SIG-M5 (cell line): ENCODE data around the gene AFF3.

Source experiments
- DNase-seq: peaks from one replicate; lab custom pipeline; 2025; lab: John Stamatoyannopoulos, UW

Gene AFF3

GRCh38 chr2:99700482-99701398 is 441.6 kb downstream of the AFF3 start:
- DNase-seq: no peak

- no peak for DNase-seq
These were observed 443.5 kb downstream of the AFF3 start for GRCh38 chr2:99698896-99699295.

- no peak for DNase-seq
These were observed 444.4 kb downstream of the AFF3 start for GRCh38 chr2:99697811-99698568.

- DNase-seq: no peak
These were observed 446.5 kb downstream of the AFF3 start for GRCh38 chr2:99695944-99696253.

GRCh38 chr2:99695130-99695943 is 447.1 kb downstream of the AFF3 start:
- no peak for DNase-seq

GRCh38 chr2:99694331-99694730 is 448.1 kb downstream of the AFF3 start:
- DNase-seq: no peak

- no peak for DNase-seq
These were observed 449.6 kb downstream of the AFF3 start for GRCh38 chr2:99692785-99693184.

- DNase-seq: no peak
These were observed 450.5 kb downstream of the AFF3 start for GRCh38 chr2:99691926-99692325.

GRCh38 chr2:99689145-99689742 is 453.1 kb downstream of the AFF3 start:
- DNase-seq: no peak

GRCh38 chr2:99688699-99689098 is 453.7 kb downstream of the AFF3 start:
- no peak for DNase-seq

GRCh38 chr2:99682275-99683060 is 459.9 kb downstream of the AFF3 start:
- no peak for DNase-seq

- DNase-seq: no peak
These were observed 461.4 kb downstream of the AFF3 start for GRCh38 chr2:99680946-99681345.

GRCh38 chr2:99679518-99679917 is 462.9 kb downstream of the AFF3 start:
- DNase-seq: no peak

GRCh38 chr2:99678625-99679024 is 463.8 kb downstream of the AFF3 start:
- DNase-seq: no peak

- DNase-seq: no peak
These were observed 464.6 kb downstream of the AFF3 start for GRCh38 chr2:99677814-99678213.

- no peak for DNase-seq
These were observed 467.2 kb downstream of the AFF3 start for GRCh38 chr2:99675130-99675661.

- no peak for DNase-seq
These were observed 468.3 kb downstream of the AFF3 start for GRCh38 chr2:99674090-99674489.

GRCh38 chr2:99672766-99673350 is 469.5 kb downstream of the AFF3 start:
- no peak for DNase-seq

GRCh38 chr2:99670768-99671734 is 471.3 kb downstream of the AFF3 start:
- DNase-seq: no peak
